T-helper 1 cell (primary cell): Measurements from ENCODE around the gene VWA2.
"Not testable (repeated sequence)": the region's sequence is repeated elsewhere in the genome, so short reads cannot be mapped to it uniquely, and the experiment has no call there.

Experiments used
- DNase-seq, 5 donors: peaks; one replicate each; pipeline ENCODE4 v3.0.0-alpha.2; 2012 to 2020

Gene VWA2

DNA sequence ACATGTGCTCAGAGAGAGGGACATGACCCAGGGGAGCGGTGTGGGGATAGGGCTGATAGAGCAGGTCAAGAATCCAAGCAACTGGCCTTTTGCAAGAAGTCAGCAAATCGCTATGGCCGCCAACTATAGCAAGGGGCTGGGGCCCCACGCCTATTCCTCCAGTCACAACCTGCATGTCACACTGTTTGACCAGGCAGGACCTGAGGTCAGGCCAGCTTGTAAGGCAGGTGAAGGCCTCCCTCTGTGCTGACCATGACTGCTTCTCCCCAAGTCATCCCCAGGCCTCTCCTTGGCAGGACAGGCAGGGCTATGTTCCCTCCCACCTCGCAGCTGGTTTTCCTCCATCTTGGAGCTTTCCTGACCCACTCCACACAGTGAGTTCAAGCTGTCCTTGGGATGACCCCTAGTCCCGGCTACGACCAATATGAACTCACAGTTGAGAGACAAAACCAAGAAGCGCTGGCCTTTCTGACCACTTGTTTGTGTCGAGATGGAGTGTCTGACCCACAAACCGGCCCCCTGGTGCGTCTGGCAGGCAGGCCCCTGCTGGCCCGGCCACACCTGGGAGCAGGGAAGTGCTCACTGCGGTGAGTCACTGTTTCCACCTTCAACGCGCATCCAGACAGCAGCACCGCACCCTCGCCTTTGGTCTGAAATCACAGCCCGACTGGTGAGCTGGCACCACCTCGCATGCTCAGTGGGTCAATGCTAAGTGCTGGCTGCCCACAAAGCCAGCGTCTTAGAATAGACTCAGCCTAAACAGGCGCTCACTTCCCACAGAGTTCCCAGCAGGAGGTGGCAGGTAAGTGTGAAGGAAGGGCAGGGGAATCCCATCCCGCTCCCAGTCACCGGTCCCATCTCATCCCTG is 81.4 kb downstream of the VWA2 start:
- DNase-seq: no peak

DNA sequence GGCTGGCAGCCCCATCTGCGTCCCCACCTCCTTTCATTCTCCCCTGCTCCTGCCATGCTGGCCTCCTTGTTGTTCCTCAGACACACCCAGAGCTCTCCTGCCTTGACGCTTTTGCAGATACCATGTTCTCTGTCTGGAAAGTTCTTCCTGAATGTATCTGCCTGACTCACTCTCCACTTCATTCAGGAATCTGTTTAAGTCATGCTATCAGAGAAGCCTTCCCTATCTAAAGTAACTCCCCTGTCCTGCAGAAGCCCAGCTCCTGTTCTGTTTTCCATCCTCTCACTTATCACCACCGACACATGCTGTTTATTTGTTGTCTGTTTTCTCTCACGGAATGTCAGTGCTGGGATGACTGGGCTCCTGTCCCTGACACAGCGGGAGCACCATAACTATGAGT is 83.3 kb downstream of the VWA2 start:
- DNase-seq: no peak

DNA sequence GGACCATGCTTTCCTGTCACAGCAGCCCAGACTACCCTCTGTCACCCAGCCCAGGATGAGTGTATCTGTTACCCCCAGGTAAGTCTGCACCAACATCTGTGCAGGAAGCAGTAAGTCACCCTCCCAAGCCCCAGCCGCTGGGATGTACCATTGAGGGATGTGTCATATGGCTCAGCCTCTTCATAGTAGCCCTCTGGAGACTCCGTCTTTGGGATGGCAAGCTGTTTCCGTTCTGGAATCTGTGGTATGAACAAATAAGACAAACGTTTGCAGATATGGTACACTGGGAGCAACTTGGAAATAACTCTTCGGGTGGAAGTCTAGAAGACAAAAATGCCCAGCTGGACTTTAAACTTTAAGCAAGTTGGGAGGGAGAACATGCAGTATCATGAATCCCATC is 84.0 kb downstream of the VWA2 start:
- no peak for DNase-seq

DNA sequence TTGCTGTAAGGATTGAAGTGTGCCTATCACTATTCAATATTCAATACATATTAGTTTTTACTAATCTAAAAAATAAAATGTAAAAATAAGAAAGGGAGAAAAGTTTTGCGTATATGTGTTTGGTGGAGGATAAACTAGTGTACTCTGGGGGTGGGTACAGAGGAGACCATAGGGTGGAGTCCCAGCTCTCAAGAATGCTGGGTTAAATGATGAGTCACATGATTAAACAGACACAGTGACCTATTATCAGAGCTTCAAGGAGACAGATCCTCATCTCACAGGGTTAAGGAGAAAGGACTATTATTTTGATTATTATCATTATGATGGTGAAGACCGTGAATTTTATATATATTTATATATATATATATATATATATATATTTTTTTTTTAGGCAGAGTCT is 87.7 kb downstream of the VWA2 start:
- no peak for DNase-seq

DNA sequence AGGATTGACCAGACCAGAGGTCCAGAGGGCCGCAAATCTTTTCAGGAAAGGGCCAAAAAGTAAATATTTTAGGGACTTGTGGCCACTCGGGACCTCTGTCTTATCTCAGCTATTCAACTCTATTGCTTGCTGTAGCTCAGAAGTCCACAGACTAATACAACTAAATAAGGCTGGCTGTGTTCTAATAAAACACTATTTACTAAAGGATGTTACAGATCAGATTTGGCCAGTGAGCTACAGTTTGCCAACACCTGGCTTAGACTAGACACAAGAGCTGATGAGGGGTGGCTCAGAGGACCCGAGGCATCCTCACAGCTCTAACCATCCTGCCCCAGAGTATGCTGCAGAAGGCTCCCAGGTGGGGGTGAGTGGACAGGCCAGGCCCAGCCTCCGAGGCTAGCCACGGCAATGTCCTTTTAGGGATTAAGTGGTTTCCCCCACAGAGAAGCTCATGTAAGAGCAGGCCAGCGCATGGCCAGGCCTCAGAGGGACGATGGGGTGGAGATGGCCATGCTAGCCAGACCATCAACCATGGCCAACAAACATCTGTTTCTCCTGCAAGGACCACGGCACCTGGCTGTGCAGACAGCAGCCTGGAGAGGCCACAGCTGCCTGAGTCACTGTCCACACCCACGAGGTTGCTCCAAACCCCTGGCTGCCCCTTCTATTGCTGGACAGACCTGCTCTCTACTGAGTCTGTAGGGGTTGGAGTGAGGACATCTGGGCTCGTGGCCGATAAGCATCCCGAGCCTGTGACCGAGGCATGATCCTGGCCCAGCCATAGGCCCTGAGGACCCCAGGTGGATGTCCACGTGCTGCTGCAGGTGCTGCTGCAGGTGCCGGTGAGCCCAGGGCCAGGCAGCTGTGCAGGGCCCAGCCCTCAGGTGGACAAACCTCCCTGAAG is 88.7 kb downstream of the VWA2 start:
- DNase-seq: no peak

DNA sequence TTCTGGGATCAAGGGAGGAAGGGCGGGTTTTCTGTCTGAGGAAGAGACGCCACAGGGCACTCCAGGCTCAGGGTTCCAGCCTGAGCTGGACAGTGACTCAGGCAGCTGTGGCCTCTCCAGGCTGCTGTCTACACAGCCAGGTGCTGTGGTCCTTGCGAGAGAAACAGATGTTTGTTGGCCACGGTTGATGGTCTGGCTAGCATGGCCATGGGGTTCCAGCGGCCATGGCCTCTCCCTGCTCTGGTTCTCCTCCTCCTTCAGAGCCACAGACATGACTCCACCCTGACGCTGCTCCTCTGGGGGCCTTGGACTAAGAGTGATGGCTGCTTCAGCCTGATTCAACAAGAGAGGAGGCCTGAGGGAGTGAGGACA is 89.4 kb downstream of the VWA2 start:
- DNase-seq: no peak

DNA sequence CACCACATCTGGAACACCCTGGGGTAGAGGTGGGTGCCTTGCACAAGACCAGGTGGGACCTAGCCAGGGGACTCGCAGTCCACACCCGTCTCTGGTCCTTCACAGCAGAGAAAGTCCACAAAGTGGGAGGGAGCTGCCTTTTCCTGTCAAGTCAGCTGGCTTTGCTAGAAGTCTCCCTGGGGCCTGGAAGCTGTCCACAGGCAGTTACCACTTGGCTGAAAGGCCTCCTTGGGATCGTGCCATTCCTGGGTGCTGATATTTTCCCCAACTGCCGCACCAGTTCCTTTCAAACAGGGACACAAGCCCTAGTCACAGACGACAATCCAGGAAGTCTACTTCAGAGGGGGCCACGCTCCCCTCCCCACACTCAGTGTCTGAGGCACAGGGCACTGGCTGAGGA is 89.8 kb downstream of the VWA2 start:
- no peak for DNase-seq

DNA sequence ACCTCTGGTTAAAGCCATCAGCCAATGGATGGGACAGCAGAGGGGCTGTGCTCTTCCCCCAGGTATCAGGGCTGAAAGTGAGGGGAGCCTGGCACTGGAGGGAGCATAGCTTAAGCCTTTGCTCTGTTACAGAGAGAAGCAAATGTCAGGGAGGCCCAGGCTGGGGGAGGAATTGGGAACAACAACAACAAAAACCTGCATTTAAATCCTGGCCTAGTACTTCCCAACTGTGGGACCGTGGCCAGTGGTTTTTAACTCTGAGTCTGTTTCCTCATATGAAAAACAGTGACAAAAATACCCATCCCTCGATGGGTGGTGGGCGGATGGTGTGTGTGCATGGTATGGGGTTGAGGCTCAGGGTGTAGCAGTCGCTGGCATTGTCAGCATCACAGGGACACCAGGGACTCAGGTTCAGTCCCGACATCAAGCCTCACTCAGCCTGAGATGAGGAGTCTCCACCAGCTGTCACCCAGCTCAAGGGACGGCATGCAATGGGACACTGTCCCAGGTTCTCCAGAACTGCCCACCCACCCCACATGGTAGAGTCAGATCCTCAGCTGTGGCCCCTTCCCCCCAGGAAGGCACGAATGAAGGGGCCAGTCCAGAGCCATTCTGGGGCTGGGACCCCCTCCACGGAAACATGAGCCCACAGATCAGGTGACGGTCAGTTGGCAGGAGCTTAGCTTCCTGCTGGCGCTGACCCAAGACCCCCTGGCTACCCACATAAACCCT is 90.7 kb downstream of the VWA2 start:
- no peak for DNase-seq

DNA sequence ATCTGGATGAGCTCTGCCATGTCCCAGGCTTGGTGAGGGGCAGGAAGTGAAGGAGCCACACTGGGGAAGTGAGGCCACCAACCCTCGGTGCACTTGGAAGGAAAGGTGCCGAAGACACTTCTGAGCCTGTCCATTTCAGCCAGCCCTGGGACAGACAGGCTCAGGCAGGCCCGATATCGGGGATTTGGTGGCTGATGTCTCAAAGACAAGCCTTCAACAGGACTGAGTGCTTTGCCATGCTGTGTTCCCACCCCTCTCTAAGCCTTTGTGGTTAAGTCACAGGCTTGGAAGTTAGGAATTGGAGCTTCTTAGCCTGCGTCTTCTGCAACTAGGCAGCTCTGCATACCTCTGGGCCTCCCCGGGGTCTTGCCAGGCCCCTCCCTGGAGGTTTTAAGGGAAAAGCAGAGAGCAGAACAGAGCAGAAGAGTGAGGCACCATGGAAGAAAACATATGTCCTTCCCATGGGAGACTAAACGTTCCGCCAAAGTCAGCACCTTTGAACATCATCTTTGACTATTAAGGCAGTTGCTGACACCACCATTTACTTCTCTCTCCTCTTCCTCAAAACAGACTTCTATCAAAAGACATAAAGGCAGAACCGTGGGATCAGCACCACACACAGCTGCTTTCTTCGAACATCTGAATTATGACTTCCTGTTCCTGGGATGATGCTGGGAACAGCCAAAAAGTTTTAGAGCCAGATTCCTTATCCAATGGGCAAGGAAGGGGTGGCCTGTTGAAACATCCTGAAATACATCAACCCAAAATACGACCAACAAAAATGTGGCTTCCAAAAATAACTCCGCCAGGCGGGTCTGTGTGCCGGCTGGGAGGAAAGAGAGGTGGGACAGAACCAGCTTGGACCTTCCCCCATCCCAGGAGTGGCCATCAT is 93.5 kb downstream of the VWA2 start:
- no peak for DNase-seq

DNA sequence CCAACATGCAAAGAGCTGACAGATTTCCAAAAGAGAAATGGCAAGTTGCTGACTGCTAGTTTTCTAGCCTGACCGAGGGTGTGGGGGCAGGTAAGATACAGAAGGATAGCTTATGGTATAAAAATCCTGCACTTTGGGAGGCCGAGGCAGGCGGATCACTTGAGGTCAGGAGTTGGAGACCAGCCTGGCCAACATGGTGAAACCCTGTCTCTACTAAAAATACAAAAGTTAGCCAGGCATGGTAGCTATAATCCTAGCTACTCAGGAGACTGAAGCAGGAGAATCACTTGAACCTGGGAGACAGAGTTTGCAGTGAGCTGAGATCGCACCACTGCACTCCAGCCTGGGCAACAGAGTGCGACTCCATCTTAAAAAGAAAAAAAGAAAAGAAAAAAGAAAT is 94.4 kb downstream of the VWA2 start:
- DNase-seq: not testable (repeated sequence)

DNA sequence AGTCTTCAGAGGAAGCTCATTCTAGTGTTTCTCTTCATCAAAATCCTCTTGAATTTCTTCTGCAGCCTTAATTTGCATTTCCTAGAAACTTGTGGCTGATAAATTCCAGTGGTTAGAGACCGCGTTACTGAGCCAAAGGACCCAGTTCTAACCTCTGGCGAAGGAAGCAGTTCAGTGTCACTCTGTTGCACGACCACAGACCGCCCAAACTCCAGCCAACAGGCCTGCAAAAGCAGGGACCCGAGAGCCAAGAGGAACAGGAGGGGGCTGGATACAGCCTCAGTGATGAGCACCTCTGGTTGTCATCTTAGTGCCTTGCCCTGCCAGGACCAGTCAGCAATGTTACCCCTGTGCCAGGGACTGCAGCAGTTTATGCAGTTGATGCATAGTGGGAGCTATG is 95.2 kb downstream of the VWA2 start:
- DNase-seq: no peak

DNA sequence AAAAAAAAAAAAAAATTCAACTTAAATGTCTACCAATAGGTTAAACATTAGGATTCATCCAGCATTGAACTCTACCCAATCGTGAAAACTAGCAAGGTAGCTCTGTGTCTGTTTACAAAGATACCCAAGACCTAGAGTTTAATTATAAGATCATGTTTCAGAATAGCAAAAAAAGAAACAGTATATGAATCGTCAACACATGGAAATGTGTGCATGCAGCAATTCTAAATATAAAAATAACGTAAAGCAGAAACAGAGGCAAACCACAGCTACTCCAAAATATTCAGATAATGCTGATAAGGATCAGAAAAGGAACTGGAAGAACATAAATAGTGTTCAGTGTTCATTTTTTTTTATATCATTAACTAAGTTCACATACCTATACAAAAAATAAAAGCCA is 96.6 kb downstream of the VWA2 start:
- DNase-seq: no peak

DNA sequence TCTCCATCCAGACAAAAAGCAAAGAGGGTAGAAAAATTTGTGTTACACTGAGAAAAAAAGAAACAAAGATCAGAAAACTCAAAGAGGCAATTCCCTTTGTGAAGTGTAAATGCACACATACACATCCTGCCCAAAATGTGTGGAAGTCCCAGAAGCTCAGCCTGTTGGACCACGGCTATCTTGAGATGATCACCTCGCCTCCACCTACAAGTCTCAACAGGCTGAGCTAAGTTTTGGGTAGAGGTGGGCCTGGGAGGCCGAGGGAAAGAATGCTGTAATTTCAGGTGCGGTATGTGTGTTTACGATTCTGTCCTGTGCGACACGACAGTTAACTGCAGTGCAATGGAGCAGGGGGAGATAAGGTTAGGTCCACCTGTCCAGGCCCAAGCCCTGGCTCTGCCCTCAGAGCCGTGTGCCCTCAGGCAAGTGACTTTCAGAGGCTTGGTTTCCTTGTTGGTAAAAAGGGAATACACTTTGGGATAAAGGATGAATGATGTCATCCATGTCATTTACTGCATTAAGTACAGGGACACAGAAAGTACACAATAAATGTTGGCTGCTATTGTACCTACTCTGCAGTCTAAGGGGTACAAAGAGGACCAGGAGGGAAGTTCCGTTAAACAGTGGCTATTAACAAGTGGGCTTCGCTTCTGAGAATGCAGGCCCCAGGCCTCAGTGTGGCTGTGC is 97.9 kb downstream of the VWA2 start:
- DNase-seq: no peak

DNA sequence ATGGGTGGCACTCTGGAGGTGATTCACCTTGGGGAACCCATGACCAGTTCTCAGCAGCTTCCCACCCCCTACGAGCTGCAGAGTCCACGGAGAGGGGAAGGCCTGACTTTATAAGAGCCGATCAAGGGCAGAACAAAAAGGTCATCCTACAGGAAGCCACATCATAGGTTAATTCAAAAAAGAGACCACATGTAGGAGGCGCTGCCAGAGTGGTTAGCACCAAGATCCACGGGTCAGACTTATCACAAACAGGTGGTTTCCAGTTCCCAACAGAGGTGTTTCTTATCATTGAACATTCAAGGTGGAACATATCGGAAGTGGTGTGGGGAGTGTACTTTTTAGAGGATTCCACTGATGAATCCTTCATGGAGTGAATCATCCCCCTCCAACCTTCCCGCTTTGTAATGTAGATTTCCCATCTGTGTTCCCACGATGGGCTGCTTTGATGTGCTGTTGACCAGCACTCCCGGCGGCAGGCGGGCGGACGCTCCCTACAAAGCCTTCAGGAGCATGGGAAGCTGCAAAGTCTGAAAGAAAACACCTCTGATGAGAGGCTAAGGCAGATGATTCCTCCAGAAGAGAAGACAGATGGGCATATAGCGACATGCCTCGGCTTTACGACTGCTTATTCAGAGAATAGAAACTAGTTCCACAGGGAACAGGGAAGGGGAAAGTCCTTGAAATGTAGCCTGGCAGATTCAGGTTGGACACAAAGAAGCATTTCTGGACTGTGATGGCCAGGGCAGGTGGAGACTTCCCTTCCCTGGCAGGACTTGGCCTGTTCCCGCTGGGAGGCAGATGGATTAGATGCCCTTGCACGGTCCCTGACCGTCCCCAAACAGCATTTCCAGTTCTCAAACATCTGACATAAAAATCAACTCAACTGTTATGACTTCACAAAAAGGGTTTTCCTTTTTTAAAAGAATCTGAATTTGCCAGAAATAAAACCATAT is 98.7 kb downstream of the VWA2 start:
- DNase-seq: no peak

DNA sequence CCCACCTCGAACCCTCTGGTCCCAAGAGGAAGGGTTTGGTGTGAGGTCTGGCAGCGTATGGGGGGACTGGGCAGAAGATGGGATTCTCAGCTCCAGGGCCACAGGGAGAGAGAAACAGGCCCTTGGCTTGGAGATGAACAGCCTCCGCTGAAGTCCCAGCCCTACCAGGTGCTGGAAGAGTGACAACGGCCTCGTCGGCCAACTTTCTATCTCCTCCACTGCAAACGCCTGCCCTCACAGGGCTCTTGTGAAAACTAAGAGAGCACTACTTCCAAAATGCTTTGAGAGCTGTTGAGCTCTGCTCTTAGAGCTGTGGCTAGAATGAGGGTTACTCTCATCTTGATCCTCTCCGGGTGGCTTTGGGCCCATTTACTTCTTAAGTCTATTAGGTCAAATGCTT is 101.8 kb downstream of the VWA2 start:
- DNase-seq: no peak
